Neural crest cell (in vitro differentiated cells): ENCODE measurements around the gene HSPBP1. TPM values are rescaled to one million over a fixed set of nuclear protein-coding genes. Genes with fewer than 3 reads are reported as not detected.

Source experiments
- DNase-seq: peaks from one replicate; pipeline ENCODE4 v3.0.0; 2021; ENCODE audit warnings: low read depth, mixed read lengths, low spot score
- H3K27ac Mint-ChIP-seq: one replicate; pipeline ENCODE4 v1.8.0; 2021; ENCODE audit warnings: mild to moderate bottlenecking, mixed read lengths; ENCODE audit not compliant: unreplicated experiment
- H3K27me3 Mint-ChIP-seq: 2 replicates; pipeline ENCODE4 v1.8.0; 2021; ENCODE audit warnings: low read depth, mild to moderate bottlenecking, mixed read lengths
- H3K36me3 Mint-ChIP-seq: 2 replicates; pipeline ENCODE4 v1.8.0; 2021; ENCODE audit warnings: low read depth, mild to moderate bottlenecking, mixed read lengths
- H3K4me1 Mint-ChIP-seq: 2 replicates; pipeline ENCODE4 v1.8.0; 2021; ENCODE audit warnings: mixed read lengths
- H3K4me3 Mint-ChIP-seq: one replicate; pipeline ENCODE4 v1.8.0; 2021; ENCODE audit warnings: mild to moderate bottlenecking, mixed read lengths
- H3K9me3 Mint-ChIP-seq: 2 replicates; pipeline ENCODE4 v1.8.0; 2021; ENCODE audit warnings: mixed read lengths
- CTCF ChIP-seq: fragments of 200-600 bp; sonication (generic); conservative IDR thresholded peaks from 2 replicates; pipeline ENCODE4 v1.5.0; 2021; ENCODE audit warnings: antibody characterized with exemption, mild to moderate bottlenecking
- total RNA-seq: library from RNA; stranded (reverse); gene quantifications from 2 replicates; pipeline ENCODE4 v1.2.1, GENCODE V29; 2021

The HSPBP1 gene
- total RNA-seq, 1 donor from 2014 or later, result 54.7 TPM

- no peaks in the 10 kb centered on the region for H3K27me3 Mint-ChIP-seq
- H3K4me3 Mint-ChIP-seq, result no peak overlapping the region
- H3K27ac Mint-ChIP-seq, result no peak overlapping the region
- H3K4me1 Mint-ChIP-seq, result peaks cover 27% of the 10 kb centered on the region
- no peak for DNase-seq
- TF ChIP-seq CTCF, result no peak
- peaks cover 12% of the 10 kb centered on the region for H3K36me3 Mint-ChIP-seq
- H3K9me3 Mint-ChIP-seq, result no peaks in the 10 kb centered on the region
Measured at GRCh38 chr19:55304980-55305379, 25.1 kb upstream of the HSPBP1 start.

- peak; percentile 45 for DNase-seq
- Mint-ChIP-seq H3K4me3 (no peak overlapping the region), H3K4me1 (peaks cover 25% of the 10 kb centered on the region), H3K9me3 (no peaks in the 10 kb centered on the region), H3K36me3 (peaks cover 12% of the 10 kb centered on the region), H3K27ac (peak overlapping the region; percentile 36), H3K27me3 (no peaks in the 10 kb centered on the region)
- no peak for TF ChIP-seq CTCF
Measured at GRCh38 chr19:55304279-55304978, 24.5 kb upstream of the HSPBP1 start.

GRCh38 chr19:55303477-55303876, 23.6 kb upstream of the HSPBP1 start:
- no peak overlapping the region for H3K4me3 Mint-ChIP-seq
- H3K27ac Mint-ChIP-seq, result peak overlapping the region; percentile 57
- H3K27me3 Mint-ChIP-seq, result no peaks in the 10 kb centered on the region
- H3K9me3 Mint-ChIP-seq, result no peaks in the 10 kb centered on the region
- DNase-seq, result no peak
- no peak for TF ChIP-seq CTCF
- peaks cover 12% of the 10 kb centered on the region for H3K36me3 Mint-ChIP-seq
- H3K4me1 Mint-ChIP-seq, result peaks cover 21% of the 10 kb centered on the region

- Mint-ChIP-seq H3K27ac (no peak overlapping the region), H3K36me3 (peaks cover 9% of the 10 kb centered on the region), H3K4me1 (peaks cover 21% of the 10 kb centered on the region), H3K27me3 (no peaks in the 10 kb centered on the region), H3K4me3 (no peak overlapping the region), H3K9me3 (no peaks in the 10 kb centered on the region)
- no peak for TF ChIP-seq CTCF
- no peak for DNase-seq
Measured at GRCh38 chr19:55302318-55302703, 22.4 kb upstream of the HSPBP1 start.

- peak overlapping the region; percentile 32 for H3K4me3 Mint-ChIP-seq
- H3K9me3 Mint-ChIP-seq, result no peaks in the 10 kb centered on the region
- no peaks in the 10 kb centered on the region for H3K27me3 Mint-ChIP-seq
- peak overlapping the region; percentile 95 for H3K27ac Mint-ChIP-seq
- DNase-seq, result peak; percentile 99
- peaks cover 5% of the 10 kb centered on the region for H3K36me3 Mint-ChIP-seq
- peaks cover 21% of the 10 kb centered on the region for H3K4me1 Mint-ChIP-seq
- TF ChIP-seq CTCF, result peak; percentile 98
Measured at GRCh38 chr19:55301459-55302317, 21.8 kb upstream of the HSPBP1 start.
